Measurements from ENCODE around the gene PUM2.

DNA sequence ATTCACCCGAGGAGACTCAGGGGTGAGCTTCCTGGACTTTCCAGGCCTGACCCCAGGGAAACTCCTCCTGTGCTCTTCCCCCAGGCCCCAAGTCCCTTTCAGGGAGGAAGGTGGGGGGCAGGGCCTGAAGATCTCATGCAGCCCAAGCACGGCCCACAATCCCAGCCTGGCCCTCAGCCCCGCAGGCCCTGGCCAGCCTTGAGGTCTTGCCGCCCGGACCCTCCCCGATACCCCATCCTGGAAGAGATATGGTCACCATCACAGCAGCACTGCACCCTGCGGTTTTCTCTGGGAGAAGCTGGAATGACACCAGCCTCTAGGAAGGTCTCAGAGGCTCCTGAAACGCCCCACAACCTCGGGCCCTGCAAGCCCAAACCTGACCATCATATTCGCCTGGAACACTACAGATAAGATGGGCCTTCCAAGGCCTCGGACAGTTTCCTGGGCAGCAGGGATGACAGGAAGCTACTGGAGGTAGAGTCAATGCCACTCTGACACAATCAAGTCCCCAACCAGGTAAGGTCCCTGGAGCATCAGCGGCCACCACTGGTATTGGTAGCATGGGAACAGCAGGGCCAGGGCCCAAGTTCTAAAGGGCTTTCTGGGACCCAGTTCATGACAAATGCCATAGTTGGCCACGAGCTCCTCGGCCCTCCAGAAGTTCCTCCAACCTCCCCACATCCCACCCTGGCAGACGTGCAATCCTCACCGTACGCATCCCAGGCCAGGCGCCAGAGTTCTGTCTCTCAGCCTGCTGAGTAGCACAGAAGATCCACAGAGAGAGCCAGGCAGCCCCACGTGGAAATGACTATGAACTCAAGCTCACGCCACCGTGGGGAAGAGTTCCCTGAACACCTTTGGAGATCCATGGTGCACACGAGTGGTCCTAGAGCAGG is 134.3 kb downstream of the PUM2 start:
- TF ChIP-seq, protein P1, sequence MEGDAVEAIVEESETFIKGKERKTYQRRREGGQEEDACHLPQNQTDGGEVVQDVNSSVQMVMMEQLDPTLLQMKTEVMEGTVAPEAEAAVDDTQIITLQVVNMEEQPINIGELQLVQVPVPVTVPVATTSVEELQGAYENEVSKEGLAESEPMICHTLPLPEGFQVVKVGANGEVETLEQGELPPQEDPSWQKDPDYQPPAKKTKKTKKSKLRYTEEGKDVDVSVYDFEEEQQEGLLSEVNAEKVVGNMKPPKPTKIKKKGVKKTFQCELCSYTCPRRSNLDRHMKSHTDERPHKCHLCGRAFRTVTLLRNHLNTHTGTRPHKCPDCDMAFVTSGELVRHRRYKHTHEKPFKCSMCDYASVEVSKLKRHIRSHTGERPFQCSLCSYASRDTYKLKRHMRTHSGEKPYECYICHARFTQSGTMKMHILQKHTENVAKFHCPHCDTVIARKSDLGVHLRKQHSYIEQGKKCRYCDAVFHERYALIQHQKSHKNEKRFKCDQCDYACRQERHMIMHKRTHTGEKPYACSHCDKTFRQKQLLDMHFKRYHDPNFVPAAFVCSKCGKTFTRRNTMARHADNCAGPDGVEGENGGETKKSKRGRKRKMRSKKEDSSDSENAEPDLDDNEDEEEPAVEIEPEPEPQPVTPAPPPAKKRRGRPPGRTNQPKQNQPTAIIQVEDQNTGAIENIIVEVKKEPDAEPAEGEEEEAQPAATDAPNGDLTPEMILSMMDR (IDR thresholded peaks at IDR 0.05): no peak
- no peak for TF ChIP-seq POLR2A (IDR thresholded peaks at IDR 0.05)

Measured in esophagus squamous epithelium (tissue), 4 donors.